Measurements from ENCODE around the gene INTS6.

Gene INTS6

GRCh38 chr13:51452361-51453206 lies at the start of gene INTS6:
INTS6 (minus strand) TSS chr13:51453036; CDS start chr13:51452525, 511 bp downstream.
- in situ Hi-C loops (cut with MboI; ENCODE audit: low pct_unique_long_range_greater_than_20kb, low sequenced_read_pairs, unreplicated experiment) = no loop called here
- TF ChIP-seq CTCF (IDR thresholded peaks at IDR 0.05; ENCODE audit: extremely low read depth, insufficient read depth, missing control alignments) = no peak

GRCh38 chr13:51502153-51502651 lies 49.4 kb upstream of the INTS6 start:
- in situ Hi-C loops (cut with MboI; ENCODE audit: low pct_unique_long_range_greater_than_20kb, low sequenced_read_pairs, unreplicated experiment) = no loop called here
- TF ChIP-seq CTCF (IDR thresholded peaks at IDR 0.05; ENCODE audit: extremely low read depth, insufficient read depth, missing control alignments) = no peak

More at GRCh38 chr13:51452361-51453206, at the start of gene INTS6:
- DNase-seq (ENCODE audit: low spot score) = peak; percentile 68

GRCh38 chr13:51501592-51502152 lies 48.8 kb upstream of the INTS6 start:
- no peak for DNase-seq (ENCODE audit: low spot score)
- in situ Hi-C loops (cut with MboI; ENCODE audit: low pct_unique_long_range_greater_than_20kb, low sequenced_read_pairs, unreplicated experiment) = no loop called here
- no peak for TF ChIP-seq CTCF (IDR thresholded peaks at IDR 0.05; ENCODE audit: extremely low read depth, insufficient read depth, missing control alignments)

More at GRCh38 chr13:51502153-51502651, 49.4 kb upstream of the INTS6 start:
- DNase-seq (ENCODE audit: low spot score) = peak; percentile 80

- no peak for DNase-seq (ENCODE audit: low spot score)
- in situ Hi-C loops (cut with MboI; ENCODE audit: low pct_unique_long_range_greater_than_20kb, low sequenced_read_pairs, unreplicated experiment) = no loop called here
- no peak for TF ChIP-seq CTCF (IDR thresholded peaks at IDR 0.05; ENCODE audit: extremely low read depth, insufficient read depth, missing control alignments)
Observed at GRCh38 chr13:51501096-51501495, 48.3 kb upstream of the INTS6 start.

GRCh38 chr13:51500687-51501086 lies 47.9 kb upstream of the INTS6 start:
- no peak for DNase-seq (ENCODE audit: low spot score)
- TF ChIP-seq CTCF (IDR thresholded peaks at IDR 0.05; ENCODE audit: extremely low read depth, insufficient read depth, missing control alignments) = no peak
- in situ Hi-C loops (cut with MboI; ENCODE audit: low pct_unique_long_range_greater_than_20kb, low sequenced_read_pairs, unreplicated experiment) = no loop called here

GRCh38 chr13:51499841-51500240 lies 47.0 kb upstream of the INTS6 start:
- no peak for TF ChIP-seq CTCF (IDR thresholded peaks at IDR 0.05; ENCODE audit: extremely low read depth, insufficient read depth, missing control alignments)
- DNase-seq (ENCODE audit: low spot score) = no peak
- in situ Hi-C loops (cut with MboI; ENCODE audit: low pct_unique_long_range_greater_than_20kb, low sequenced_read_pairs, unreplicated experiment) = no loop called here
